ENCODE results near the gene ARHGAP15.

The ARHGAP15 gene

GRCh38 chr2:143434445-143434844 lies 305.2 kb downstream of the ARHGAP15 start:
- H3K27me3 Mint-ChIP-seq (ENCODE audit: low read depth, poor library complexity) = no peaks in the 10 kb centered on the region
- H3K27ac Mint-ChIP-seq = no peak overlapping the region

DNA sequence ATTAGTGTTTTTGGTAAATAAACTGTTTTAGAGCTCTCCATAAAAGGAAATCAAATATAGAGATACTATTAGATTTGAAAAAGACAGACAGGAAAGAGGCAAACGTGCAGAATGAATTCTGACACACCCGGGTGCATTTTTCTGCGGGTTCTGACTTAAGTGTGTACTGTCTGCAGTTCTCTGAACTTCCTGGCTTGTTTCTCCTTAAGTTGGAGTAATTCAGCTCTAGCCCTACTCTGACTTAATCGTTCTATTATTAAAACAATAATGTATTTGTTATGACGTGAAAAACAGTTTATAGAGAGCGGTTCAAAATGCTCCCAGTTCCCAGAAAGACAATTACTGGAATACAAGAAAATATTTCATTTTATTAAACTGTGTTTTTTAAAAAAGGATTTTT lies 305.9 kb downstream of the ARHGAP15 start:
- no peak for TF ChIP-seq CTCF (IDR thresholded peaks at IDR 0.05)
- Mint-ChIP-seq H3K36me3 (ENCODE audit: low read depth) (no peaks in the 10 kb centered on the region), H3K4me1 (no peaks in the 10 kb centered on the region)

More at GRCh38 chr2:143434445-143434844, 305.2 kb downstream of the ARHGAP15 start:
- TF ChIP-seq CTCF (IDR thresholded peaks at IDR 0.05) = no peak
- Mint-ChIP-seq H3K36me3 (ENCODE audit: low read depth) (no peaks in the 10 kb centered on the region), H3K9me3 (no peaks in the 10 kb centered on the region), H3K4me1 (no peaks in the 10 kb centered on the region), H3K4me3 (no peak overlapping the region)
- no peak for DNase-seq

GRCh38 chr2:143436951-143437350 lies 307.7 kb downstream of the ARHGAP15 start:
- Mint-ChIP-seq H3K27me3 (ENCODE audit: low read depth, poor library complexity) (no peaks in the 10 kb centered on the region), H3K36me3 (ENCODE audit: low read depth) (no peaks in the 10 kb centered on the region), H3K4me1 (no peaks in the 10 kb centered on the region), H3K27ac (no peak overlapping the region), H3K4me3 (no peak overlapping the region), H3K9me3 (no peaks in the 10 kb centered on the region)
- no peak for DNase-seq
- TF ChIP-seq CTCF (IDR thresholded peaks at IDR 0.05) = no peak

More for the DNA sequence above, 305.9 kb downstream of the ARHGAP15 start:
- Mint-ChIP-seq H3K4me3 (no peak overlapping the region), H3K27me3 (ENCODE audit: low read depth, poor library complexity) (no peaks in the 10 kb centered on the region), H3K9me3 (no peaks in the 10 kb centered on the region), H3K27ac (no peak overlapping the region)
- no peak for DNase-seq

- Mint-ChIP-seq H3K27ac (no peak overlapping the region), H3K36me3 (ENCODE audit: low read depth) (no peaks in the 10 kb centered on the region), H3K9me3 (no peaks in the 10 kb centered on the region), H3K4me1 (no peaks in the 10 kb centered on the region), H3K27me3 (ENCODE audit: low read depth, poor library complexity) (no peaks in the 10 kb centered on the region), H3K4me3 (no peak overlapping the region)
- DNase-seq = no peak
- TF ChIP-seq CTCF (IDR thresholded peaks at IDR 0.05) = no peak
Measured at GRCh38 chr2:143440411-143441012, 311.3 kb downstream of the ARHGAP15 start.

GRCh38 chr2:143442193-143442592 lies 313.0 kb downstream of the ARHGAP15 start:
- TF ChIP-seq CTCF (IDR thresholded peaks at IDR 0.05) = no peak
- Mint-ChIP-seq H3K4me1 (no peaks in the 10 kb centered on the region), H3K27ac (peak overlapping the region; percentile 78), H3K4me3 (no peak overlapping the region), H3K9me3 (no peaks in the 10 kb centered on the region), H3K36me3 (ENCODE audit: low read depth) (no peaks in the 10 kb centered on the region), H3K27me3 (ENCODE audit: low read depth, poor library complexity) (no peaks in the 10 kb centered on the region)
- DNase-seq = no peak

GRCh38 chr2:143451642-143452281 lies 322.5 kb downstream of the ARHGAP15 start:
- Mint-ChIP-seq H3K27ac (no peak overlapping the region), H3K9me3 (no peaks in the 10 kb centered on the region), H3K27me3 (ENCODE audit: low read depth, poor library complexity) (no peaks in the 10 kb centered on the region), H3K4me1 (peaks cover 35% of the 10 kb centered on the region), H3K36me3 (ENCODE audit: low read depth) (no peaks in the 10 kb centered on the region), H3K4me3 (no peak overlapping the region)
- DNase-seq = peak; percentile 5
- TF ChIP-seq CTCF (IDR thresholded peaks at IDR 0.05) = no peak
